ENCODE measurements around the gene GALNT10.

Gene GALNT10

GRCh38 chr5:154269414-154269813 lies 78.9 kb downstream of the GALNT10 start:
- no peak for DNase-seq

- no peak for DNase-seq
Observed at GRCh38 chr5:154271466-154271865, 80.9 kb downstream of the GALNT10 start.

GRCh38 chr5:154271936-154272514 lies 81.5 kb downstream of the GALNT10 start:
- DNase-seq = no peak

- DNase-seq = no peak
Observed at GRCh38 chr5:154273028-154273617, 82.6 kb downstream of the GALNT10 start.

- DNase-seq = no peak
Observed at GRCh38 chr5:154273963-154274827, 83.7 kb downstream of the GALNT10 start.

- no peak for DNase-seq
Observed at GRCh38 chr5:154274828-154275185, 84.3 kb downstream of the GALNT10 start.

- no peak for DNase-seq
Observed at GRCh38 chr5:154275566-154275965, 85.0 kb downstream of the GALNT10 start.

GRCh38 chr5:154276261-154276972 lies 85.9 kb downstream of the GALNT10 start:
- DNase-seq = no peak

- DNase-seq = no peak
Observed at GRCh38 chr5:154276973-154277331, 86.4 kb downstream of the GALNT10 start.

- DNase-seq = no peak
Observed at GRCh38 chr5:154277499-154277898, 87.0 kb downstream of the GALNT10 start.

- DNase-seq = no peak
Observed at GRCh38 chr5:154278186-154278585, 87.7 kb downstream of the GALNT10 start.

- no peak for DNase-seq
Observed at GRCh38 chr5:154278908-154279307, 88.4 kb downstream of the GALNT10 start.

GRCh38 chr5:154284433-154284832 lies 93.9 kb downstream of the GALNT10 start:
- peak; percentile 5 for DNase-seq

- DNase-seq = no peak
Observed at GRCh38 chr5:154285661-154286408, 95.3 kb downstream of the GALNT10 start.

GRCh38 chr5:154286557-154286956 lies 96.0 kb downstream of the GALNT10 start:
- no peak for DNase-seq

- no peak for DNase-seq
Observed at GRCh38 chr5:154287136-154287535, 96.6 kb downstream of the GALNT10 start.

GRCh38 chr5:154288145-154288544 lies 97.6 kb downstream of the GALNT10 start:
- DNase-seq = no peak

GRCh38 chr5:154291917-154292316 lies 101.4 kb downstream of the GALNT10 start:
- no peak for DNase-seq

GRCh38 chr5:154293219-154293618 lies 102.7 kb downstream of the GALNT10 start:
- no peak for DNase-seq

- DNase-seq = no peak
Observed at GRCh38 chr5:154295551-154295950, 105.0 kb downstream of the GALNT10 start.

- DNase-seq = no peak
Observed at GRCh38 chr5:154296525-154297159, 106.1 kb downstream of the GALNT10 start.

GRCh38 chr5:154298065-154298464 lies 107.5 kb downstream of the GALNT10 start:
- DNase-seq = no peak

All from SIG-M5 (cell line).